SU-DHL-6 (cell line): ENCODE results near the gene HFM1.

Experiments used
- H2AFZ ChIP-seq: fragments of 200-600 bp; sonication (generic); 2 replicates; pipeline ENCODE4 v1.6.1; 2014; ENCODE audit warnings: low read depth, mild to moderate bottlenecking, moderate library complexity, mixed read lengths, antibody characterized with exemption, low read length; ENCODE audit not compliant: severe bottlenecking
- H3F3A ChIP-seq: fragments of 200-600 bp; shearing (Covaris generic); 2 replicates; pipeline ENCODE4 v1.6.0; 2016; ENCODE audit warnings: antibody characterized with exemption, mild to moderate bottlenecking; ENCODE audit not compliant: insufficient read depth
- H3K27ac ChIP-seq: fragments of 200-600 bp; sonication (generic); 2 replicates; pipeline ENCODE4 v1.5.1; 2016; ENCODE audit warnings: low read depth, mild to moderate bottlenecking, low read length, moderate library complexity, mixed read lengths
- H3K27me3 ChIP-seq: fragments of 200-600 bp; sonication (generic), shearing (Covaris generic); 2 replicates; pipeline ENCODE4 v1.6.0; 2014; ENCODE audit warnings: mild to moderate bottlenecking, low read length
- H3K36me3 ChIP-seq: fragments of 200-600 bp; sonication (generic); 2 replicates; pipeline ENCODE4 v1.6.1; 2014; ENCODE audit warnings: mild to moderate bottlenecking, low read length, mixed read lengths
- H3K4me2 ChIP-seq: fragments of 300-600, 200-600 bp; shearing (Covaris generic), sonication (generic); 2 replicates; pipeline ENCODE4 v1.6.0; 2014; ENCODE audit warnings: low read length, low read depth, mild to moderate bottlenecking; ENCODE audit not compliant: poor library complexity, severe bottlenecking
- H3K4me3 ChIP-seq: fragments of 200-600 bp; sonication (generic); 2 replicates; pipeline ENCODE4 v1.5.1; 2014; ENCODE audit warnings: antibody characterized with exemption, low read length, mild to moderate bottlenecking, mixed read lengths; ENCODE audit not compliant: insufficient read depth, poor library complexity, severe bottlenecking
- H3K79me2 ChIP-seq: fragments of 200-600 bp; sonication (generic); 2 replicates; pipeline ENCODE4 v1.6.1; 2014; ENCODE audit warnings: mild to moderate bottlenecking, low read length, moderate library complexity; ENCODE audit not compliant: insufficient read depth
- H3K9ac ChIP-seq: fragments of 200-600 bp; sonication (generic); 2 replicates; pipeline ENCODE4 v1.7.0; 2014; ENCODE audit warnings: mild to moderate bottlenecking, low read length
- H3K9me2 ChIP-seq: fragments of 200-600 bp; sonication (generic); replicated peaks from 2 replicates; pipeline ENCODE4 v1.6.1; 2014; ENCODE audit warnings: low read length; ENCODE audit not compliant: insufficient read depth
- H3K9me3 ChIP-seq: fragments of 200-600 bp; sonication (generic); 2 replicates; pipeline ENCODE4 v1.6.1; 2014; ENCODE audit warnings: low read length, mixed read lengths; ENCODE audit not compliant: insufficient read depth
- H4K20me1 ChIP-seq: fragments of 200-600 bp; sonication (generic); 2 replicates; pipeline ENCODE4 v1.6.1; 2014; ENCODE audit warnings: low read depth, mild to moderate bottlenecking, antibody characterized with exemption, low read length, moderate library complexity, mixed read lengths
- EZH2phosphoT487 ChIP-seq: fragments of 200-600 bp; sonication (generic), shearing (Covaris generic); conservative IDR thresholded peaks from 2 replicates; pipeline ENCODE4 v1.6.1; 2018; ENCODE audit warnings: mild to moderate bottlenecking, antibody characterized with exemption, low read length, moderate library complexity, mixed read lengths
- TF ChIP-seq, protein P1 (sequence below): fragments of 200-600 bp; sonication (generic); IDR thresholded peaks from one replicate; pipeline ENCODE4 v1.5.1; 2017; ENCODE audit warnings: antibody characterized with exemption, mild to moderate bottlenecking, low read length, moderate library complexity; ENCODE audit not compliant: insufficient read depth, poor library complexity, severe bottlenecking

Gene HFM1

DNA sequence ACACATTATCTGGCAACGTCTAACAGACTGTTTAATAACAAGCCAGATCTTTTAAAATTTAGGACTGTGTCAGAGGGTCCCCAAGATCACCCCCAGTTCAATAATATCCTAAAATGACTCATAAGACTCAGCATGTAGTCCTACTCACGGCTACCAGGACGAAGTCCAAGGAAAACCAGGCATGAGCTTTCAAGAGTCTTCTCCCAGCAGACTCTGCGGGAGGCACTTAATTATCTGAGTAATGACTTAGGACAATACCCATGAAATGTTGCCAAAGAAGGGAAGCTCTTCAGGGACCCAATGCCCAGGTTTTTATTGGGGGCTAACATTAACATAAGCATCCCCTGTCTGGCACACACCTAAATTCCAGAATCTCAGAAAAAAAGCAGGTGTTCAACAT is 7.0 kb downstream of the HFM1 start:
- Histone ChIP-seq H3K9me2 (no peaks in the 10 kb centered on the region), H3K9ac (no peak overlapping the region), H2AFZ (no peak overlapping the region), H4K20me1 (no peaks in the 10 kb centered on the region), H3K27me3 (no peaks in the 10 kb centered on the region), H3K79me2 (no peaks in the 10 kb centered on the region), H3K27ac (no peak overlapping the region), H3K4me3 (no peak overlapping the region), H3K9me3 (no peaks in the 10 kb centered on the region), H3F3A (no peaks in the 10 kb centered on the region), H3K4me2 (no peak overlapping the region), H3K36me3 (no peaks in the 10 kb centered on the region)
- TF ChIP-seq, protein P1, sequence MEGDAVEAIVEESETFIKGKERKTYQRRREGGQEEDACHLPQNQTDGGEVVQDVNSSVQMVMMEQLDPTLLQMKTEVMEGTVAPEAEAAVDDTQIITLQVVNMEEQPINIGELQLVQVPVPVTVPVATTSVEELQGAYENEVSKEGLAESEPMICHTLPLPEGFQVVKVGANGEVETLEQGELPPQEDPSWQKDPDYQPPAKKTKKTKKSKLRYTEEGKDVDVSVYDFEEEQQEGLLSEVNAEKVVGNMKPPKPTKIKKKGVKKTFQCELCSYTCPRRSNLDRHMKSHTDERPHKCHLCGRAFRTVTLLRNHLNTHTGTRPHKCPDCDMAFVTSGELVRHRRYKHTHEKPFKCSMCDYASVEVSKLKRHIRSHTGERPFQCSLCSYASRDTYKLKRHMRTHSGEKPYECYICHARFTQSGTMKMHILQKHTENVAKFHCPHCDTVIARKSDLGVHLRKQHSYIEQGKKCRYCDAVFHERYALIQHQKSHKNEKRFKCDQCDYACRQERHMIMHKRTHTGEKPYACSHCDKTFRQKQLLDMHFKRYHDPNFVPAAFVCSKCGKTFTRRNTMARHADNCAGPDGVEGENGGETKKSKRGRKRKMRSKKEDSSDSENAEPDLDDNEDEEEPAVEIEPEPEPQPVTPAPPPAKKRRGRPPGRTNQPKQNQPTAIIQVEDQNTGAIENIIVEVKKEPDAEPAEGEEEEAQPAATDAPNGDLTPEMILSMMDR: no peak
- no peak for TF ChIP-seq EZH2phosphoT487

DNA sequence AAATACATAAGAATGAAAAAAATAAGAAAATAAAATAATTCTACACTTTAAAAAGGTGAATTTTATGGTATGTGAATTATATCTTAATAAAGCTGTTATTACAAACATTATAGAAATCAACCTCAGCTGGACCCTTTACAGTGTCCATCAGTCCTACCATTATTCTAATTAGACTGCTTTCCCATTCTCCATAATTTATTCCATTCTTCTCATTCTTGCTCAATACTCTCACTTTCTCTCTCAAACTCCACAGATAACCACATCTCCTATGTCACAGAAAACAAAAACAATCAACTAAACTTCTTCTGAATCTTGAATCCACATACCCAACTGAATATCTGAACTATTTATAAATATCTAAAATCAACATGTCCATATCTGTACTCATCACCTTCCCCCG is 11.6 kb downstream of the HFM1 start:
- H3K9ac ChIP-seq: no peak overlapping the region
- no peaks in the 10 kb centered on the region for H3K9me3 ChIP-seq
- no peak overlapping the region for H3K4me3 ChIP-seq
- H3F3A ChIP-seq: no peaks in the 10 kb centered on the region
- H3K36me3 ChIP-seq: no peaks in the 10 kb centered on the region
- H3K4me2 ChIP-seq: no peak overlapping the region
- no peak overlapping the region for H3K27ac ChIP-seq
- no peaks in the 10 kb centered on the region for H3K79me2 ChIP-seq
- TF ChIP-seq, protein P1: no peak
- no peak for TF ChIP-seq EZH2phosphoT487
- H2AFZ ChIP-seq: no peak overlapping the region
- no peaks in the 10 kb centered on the region for H3K9me2 ChIP-seq
- H3K27me3 ChIP-seq: no peaks in the 10 kb centered on the region
- no peaks in the 10 kb centered on the region for H4K20me1 ChIP-seq

DNA sequence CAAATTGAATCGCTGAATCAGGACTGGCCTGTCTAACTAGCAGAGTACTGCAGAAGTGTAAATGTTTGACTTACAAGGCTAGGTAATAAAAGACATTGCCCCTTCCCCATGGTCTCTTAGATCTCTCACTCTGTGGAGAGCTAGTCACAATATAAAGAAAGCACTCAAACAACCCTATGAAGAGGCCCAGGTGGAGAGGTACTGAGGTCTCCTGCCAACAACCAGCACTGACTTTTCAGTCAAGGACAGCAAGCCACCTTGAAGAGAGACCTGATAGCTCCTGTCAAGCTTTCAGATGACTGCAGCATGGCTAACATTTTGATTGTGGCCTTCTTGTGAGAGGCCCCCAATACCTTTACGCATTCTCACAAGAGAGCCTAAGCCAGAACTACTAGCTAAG is 18.5 kb downstream of the HFM1 start:
- Histone ChIP-seq H3F3A (no peaks in the 10 kb centered on the region), H3K4me2 (no peak overlapping the region), H3K9me3 (no peaks in the 10 kb centered on the region), H3K27me3 (no peaks in the 10 kb centered on the region), H3K9me2 (no peaks in the 10 kb centered on the region), H3K4me3 (no peak overlapping the region), H3K9ac (no peak overlapping the region), H3K79me2 (no peaks in the 10 kb centered on the region), H4K20me1 (no peaks in the 10 kb centered on the region), H2AFZ (no peak overlapping the region), H3K36me3 (no peaks in the 10 kb centered on the region), H3K27ac (no peak overlapping the region)
- no peak for TF ChIP-seq EZH2phosphoT487

DNA sequence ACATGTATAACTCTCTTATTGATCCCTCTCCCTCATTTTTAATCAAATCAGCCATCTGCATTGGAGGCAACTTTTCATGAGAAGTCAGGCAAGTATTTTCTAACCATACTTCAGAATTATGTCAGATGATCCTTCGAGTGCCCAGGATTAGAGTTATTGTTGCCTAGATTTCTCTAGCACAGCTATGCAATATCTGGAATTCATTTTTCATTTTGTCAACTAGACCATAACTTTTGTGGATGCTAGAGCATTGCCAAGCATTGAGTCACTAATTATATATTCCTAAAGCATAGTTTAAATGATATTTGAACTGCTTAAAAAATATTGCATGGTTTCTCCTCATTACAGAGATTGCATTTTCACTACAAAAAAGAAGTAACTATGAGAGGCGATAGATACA is 21.2 kb downstream of the HFM1 start:
- no peak overlapping the region for H3K4me3 ChIP-seq

More for the DNA sequence above, 21.2 kb downstream of the HFM1 start:
- Histone ChIP-seq H3K9me2 (no peaks in the 10 kb centered on the region), H3K27ac (no peak overlapping the region), H3F3A (no peaks in the 10 kb centered on the region), H3K27me3 (no peaks in the 10 kb centered on the region), H3K4me2 (no peak overlapping the region), H2AFZ (no peak overlapping the region), H3K9me3 (no peaks in the 10 kb centered on the region), H3K79me2 (no peaks in the 10 kb centered on the region), H3K9ac (no peak overlapping the region), H3K36me3 (no peaks in the 10 kb centered on the region), H4K20me1 (no peaks in the 10 kb centered on the region)
- TF ChIP-seq, protein P1: no peak
- TF ChIP-seq EZH2phosphoT487: no peak
